ENCODE data around the gene RUNX1. TPM values are rescaled to one million over a fixed set of nuclear protein-coding genes. Genes with fewer than 3 reads are reported as not detected.
"Not testable (repeated sequence)": the region's sequence is repeated elsewhere in the genome, so short reads cannot be mapped to it uniquely, and the experiment has no call there.

The RUNX1 gene
- polyA plus RNA-seq, 1 donor, result 3.0 TPM

- no peak for DNase-seq
Observed at GRCh38 chr21:34969423-34970166, 79.5 kb downstream of the RUNX1 start.

DNA sequence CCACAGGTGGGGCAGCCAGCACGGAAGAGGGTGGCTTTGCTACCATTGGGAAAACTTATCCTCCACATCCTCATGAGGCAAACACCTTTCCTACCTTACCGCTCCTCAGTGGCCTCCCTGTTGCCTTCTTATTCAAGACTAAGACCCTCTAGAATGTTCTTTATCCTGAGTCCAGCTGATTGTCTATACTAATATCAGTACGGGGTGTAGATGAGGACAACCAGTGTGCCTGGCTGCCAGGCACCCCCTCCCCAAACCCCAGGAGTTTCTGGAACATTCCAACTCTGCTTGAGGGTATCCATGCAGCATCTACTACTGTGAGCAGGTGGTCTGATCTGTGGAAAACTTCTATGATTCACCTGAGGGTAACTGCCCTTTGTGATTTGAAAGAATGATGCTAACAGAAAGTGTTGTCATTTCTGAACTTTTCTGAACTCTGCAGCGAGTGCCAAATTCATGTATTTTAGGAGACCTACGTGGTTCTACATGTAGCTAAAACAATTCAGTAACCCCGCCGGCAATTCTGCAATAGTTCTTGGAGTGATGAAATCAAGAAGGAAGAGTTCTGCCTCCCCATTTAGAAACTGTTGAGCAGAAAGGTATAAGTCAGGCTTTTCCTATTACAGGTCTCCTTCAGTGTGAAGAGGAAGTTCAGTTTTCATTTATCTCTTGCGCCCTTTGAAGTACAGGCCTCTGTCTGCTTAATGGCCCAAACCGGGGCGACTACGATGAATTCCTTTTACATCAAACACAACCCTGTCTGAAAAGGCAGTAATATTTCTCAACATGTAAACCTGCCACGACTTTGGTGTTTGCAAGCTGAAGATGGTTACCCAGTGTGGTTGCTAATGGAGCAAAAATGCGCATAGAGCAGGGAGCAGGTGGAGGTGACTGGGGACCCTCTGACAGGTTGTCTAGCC lies 80.4 kb downstream of the RUNX1 start:
- DNase-seq, result no peak

GRCh38 chr21:34967509-34968289 lies 81.4 kb downstream of the RUNX1 start:
- DNase-seq, result no peak

DNA sequence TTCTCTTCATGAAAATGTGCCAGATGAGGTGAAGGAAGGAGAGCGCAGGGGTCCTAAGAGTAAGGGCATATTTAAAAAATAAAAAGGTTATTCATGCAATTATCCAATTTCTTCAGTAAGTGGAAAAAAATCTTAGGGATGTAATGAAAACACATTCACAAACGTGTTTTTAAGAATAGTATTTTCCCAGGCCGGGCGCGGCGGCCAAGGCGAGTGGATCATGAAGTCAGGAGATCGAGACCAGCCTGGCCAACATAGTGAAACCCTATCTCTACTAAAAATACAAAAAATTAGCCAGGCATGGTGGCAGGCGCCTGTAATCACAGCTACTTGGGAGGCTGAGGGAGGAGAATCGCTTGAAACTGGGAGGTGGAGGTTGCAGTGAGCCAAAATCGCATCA lies 82.2 kb downstream of the RUNX1 start:
- not testable (repeated sequence) for DNase-seq

GRCh38 chr21:34965200-34966174 lies 83.6 kb downstream of the RUNX1 start:
- no peak for DNase-seq

- no peak for DNase-seq
Observed at GRCh38 chr21:34962586-34963222, 86.4 kb downstream of the RUNX1 start.

GRCh38 chr21:34962136-34962535 lies 87.0 kb downstream of the RUNX1 start:
- DNase-seq, result no peak

GRCh38 chr21:34960687-34961086 lies 88.4 kb downstream of the RUNX1 start:
- DNase-seq, result no peak

DNA sequence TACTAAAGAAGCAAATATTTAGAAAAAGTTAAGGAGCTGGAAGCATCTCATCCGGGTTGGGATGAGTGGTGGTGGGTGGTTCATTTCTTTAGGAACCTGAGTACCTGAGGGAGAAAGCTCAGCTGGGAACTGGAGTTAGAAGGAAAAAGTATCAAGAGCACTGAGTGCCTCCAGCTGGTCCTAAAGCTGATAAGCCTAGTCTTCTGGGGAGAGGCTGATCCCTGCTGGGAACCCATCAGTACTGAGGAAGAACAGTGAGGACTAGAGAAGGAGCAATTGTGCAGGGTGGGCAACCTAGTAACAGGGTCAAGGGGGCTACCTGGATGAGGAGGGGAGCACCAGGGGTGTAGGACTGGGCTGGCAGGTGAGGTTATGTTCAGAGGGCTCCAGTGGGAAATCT lies 89.5 kb downstream of the RUNX1 start:
- no peak for DNase-seq

- DNase-seq, result no peak
Observed at GRCh38 chr21:34958040-34958439, 91.1 kb downstream of the RUNX1 start.

GRCh38 chr21:34956416-34957316 lies 92.4 kb downstream of the RUNX1 start:
- no peak for DNase-seq

- DNase-seq, result no peak
Observed at GRCh38 chr21:34953950-34954349, 95.2 kb downstream of the RUNX1 start.

DNA sequence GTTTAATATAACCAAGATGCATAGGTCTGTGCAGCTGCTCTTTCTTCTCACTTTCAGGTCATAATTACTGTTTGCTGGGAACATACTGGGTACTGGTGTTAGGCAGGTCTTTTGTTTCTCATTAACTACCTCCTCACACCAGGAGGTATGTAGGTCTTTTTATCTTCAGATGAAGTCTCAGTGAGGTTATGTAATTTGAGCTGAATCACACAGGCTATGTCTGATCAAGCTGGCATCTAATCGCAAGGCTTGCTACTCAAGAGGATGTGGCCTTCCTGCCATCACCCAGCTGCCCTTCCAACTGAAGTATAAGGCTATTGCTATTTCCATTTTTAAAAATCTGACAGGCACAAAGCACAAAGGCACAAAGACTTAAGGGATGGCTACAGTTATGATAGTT lies 96.4 kb downstream of the RUNX1 start:
- DNase-seq, result no peak

DNA sequence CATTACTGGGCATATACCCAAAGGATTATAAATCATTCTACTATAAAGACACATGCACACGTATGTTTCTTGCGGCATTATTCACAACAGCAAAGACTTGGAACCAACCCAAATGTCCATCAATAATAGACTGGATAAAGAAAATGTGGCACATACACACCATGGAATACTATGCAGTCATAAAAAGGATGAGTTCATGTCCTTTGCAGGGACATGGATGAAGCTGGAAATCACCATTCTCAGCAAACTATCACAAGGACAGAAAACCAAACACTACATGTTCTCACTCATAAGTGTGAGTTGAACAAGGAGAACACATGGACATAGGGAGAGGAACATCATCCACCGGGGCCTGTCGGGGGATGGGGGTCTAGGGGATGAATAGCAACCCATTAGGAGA lies 97.2 kb downstream of the RUNX1 start:
- DNase-seq, result not testable (repeated sequence)

DNA sequence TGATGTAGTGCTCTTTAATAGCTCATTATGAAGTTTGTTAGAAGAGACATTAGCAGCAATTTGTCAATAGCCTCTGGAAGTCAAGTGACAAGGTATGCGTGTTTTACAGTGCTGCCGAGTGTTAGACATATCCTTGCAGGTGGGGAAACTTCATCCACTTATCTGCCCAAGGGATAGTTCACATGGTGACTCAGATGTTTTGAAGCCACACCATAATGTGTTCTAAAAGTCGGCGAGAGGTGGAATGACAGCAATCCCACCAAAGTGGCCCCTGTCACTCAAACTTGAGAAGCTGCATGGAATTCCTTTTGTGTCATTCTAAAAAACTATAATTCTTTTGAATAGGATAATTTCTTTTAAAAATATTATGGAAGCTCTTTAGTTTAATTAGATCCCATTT lies 98.1 kb downstream of the RUNX1 start:
- DNase-seq, result no peak

DNA sequence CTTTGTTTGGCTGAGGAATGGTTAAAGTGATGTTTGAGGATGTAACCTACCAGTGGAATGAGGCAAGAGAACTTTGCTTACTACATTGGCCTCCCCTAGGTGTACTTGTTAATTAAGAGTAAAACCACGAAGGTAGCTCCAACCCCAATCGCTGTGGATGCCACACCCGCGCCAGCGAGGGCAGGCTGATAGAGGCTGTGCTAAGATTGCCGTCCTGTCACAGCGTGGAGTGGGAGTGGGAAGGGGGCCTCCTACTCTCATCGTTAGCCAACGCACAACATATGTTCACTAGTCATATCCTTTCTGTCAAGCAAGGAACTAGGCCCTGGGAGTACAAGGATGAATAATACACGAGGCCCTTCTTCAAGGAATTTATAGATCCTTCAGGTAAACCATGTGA lies 99.6 kb downstream of the RUNX1 start:
- no peak for DNase-seq

GRCh38 chr21:34949030-34949429 lies 100.1 kb downstream of the RUNX1 start:
- no peak for DNase-seq

DNA sequence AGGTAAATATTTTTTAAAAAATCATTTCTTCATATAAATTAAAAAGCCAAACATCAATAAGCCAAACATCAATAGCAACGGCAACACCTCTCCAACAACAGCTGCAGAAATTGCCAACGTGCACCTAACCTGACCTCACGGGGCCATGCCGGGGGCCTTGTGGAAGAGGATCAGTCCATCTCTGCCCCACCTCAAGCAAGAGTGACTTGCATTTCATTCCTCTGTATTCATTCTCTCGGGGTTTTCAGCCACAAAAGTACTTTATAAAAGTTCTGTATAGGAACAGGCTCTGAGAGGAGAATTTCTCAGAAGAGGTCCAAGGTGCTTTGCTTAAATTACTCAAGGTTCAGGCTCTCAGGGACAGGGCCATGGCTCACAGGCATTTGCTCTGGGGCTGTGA lies 100.9 kb downstream of the RUNX1 start:
- no peak for DNase-seq

GRCh38 chr21:34946916-34947534 lies 102.1 kb downstream of the RUNX1 start:
- DNase-seq, result no peak
